ENCODE data around the gene C5orf63.

DNA sequence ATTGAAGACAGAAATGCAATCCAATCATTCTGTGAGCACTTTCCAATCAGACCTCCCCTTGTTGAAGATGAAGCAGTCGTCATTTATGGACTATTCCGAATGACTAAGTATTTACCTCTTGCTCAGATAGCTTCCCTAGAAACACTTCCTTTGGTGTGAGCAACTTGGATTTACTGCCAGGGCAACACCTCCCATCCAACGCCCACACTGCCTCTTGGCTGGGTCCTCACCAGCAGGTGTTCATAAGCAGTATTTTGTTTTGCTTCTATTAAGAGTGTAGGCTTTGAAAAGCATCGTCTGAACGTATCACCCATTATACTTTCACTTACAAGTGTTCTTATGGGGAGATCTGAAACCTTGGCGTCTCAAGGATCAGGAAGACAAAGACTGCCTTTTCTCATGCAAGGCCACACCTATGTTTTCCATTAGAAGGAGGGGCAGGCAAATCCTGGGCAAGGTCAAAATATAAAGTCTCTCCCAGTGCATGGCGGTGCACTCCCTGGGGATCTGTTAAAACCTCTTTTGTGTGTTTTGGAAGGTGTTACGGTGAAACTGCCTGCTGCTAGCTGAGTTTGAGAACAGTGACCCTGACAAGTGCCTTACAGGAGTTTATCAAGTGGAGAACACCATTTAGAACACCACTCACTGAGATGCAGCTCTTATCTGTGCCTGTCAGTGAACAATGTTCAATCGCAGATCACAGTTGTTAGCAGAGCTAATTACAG is 32.3 kb downstream of the C5orf63 start:
- TF ChIP-seq, protein P1, sequence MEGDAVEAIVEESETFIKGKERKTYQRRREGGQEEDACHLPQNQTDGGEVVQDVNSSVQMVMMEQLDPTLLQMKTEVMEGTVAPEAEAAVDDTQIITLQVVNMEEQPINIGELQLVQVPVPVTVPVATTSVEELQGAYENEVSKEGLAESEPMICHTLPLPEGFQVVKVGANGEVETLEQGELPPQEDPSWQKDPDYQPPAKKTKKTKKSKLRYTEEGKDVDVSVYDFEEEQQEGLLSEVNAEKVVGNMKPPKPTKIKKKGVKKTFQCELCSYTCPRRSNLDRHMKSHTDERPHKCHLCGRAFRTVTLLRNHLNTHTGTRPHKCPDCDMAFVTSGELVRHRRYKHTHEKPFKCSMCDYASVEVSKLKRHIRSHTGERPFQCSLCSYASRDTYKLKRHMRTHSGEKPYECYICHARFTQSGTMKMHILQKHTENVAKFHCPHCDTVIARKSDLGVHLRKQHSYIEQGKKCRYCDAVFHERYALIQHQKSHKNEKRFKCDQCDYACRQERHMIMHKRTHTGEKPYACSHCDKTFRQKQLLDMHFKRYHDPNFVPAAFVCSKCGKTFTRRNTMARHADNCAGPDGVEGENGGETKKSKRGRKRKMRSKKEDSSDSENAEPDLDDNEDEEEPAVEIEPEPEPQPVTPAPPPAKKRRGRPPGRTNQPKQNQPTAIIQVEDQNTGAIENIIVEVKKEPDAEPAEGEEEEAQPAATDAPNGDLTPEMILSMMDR (IDR thresholded peaks at IDR 0.05; ENCODE audit: low read length): no peak
- no peak for TF ChIP-seq EZH2 (IDR thresholded peaks at IDR 0.05; ENCODE audit: borderline replicate concordance, low read length)

All from OCI-LY1 (cell line).